HepG2 (cell line): Measurements from ENCODE around the gene DDX10. TPM values are rescaled to one million over a fixed set of nuclear protein-coding genes. Genes with fewer than 3 reads are reported as not detected.

ENCODE experiments used
- ATAC-seq: fragments of 200-7000 bp; cut with Tn5 transposase; 3 replicates; pipeline ENCODE4 v1.9.1; 2020; ENCODE audit warnings: mild to moderate bottlenecking, moderate library complexity
- BruUV-seq: library from RNA; stranded (reverse); fragments of 400-500 nt; replicated peaks from 2 replicates; lab custom pipeline; 2021; lab: Mats Ljungman, UMichigan
- CTCF ChIA-PET: fragments of 300-600 bp; formaldehyde crosslinking; extraction: SDS; loops from one replicate; lab custom pipeline; 2021; ENCODE audit warnings: low total read pairs, inconsistent platforms, low intra/inter-chr PET ratio; lab: Yijun Ruan, JAX
- POLR2A ChIA-PET: fragments of 350-600 bp; sonication (Branson Sonifier 250); formaldehyde crosslinking; loops from one replicate; lab custom pipeline; 2020; ENCODE audit warnings: antibody characterized with exemption, inconsistent platforms; lab: Yijun Ruan, JAX
- DNase-seq: peaks from one replicate; pipeline ENCODE4 v3.0.0-alpha.2; 2015; ENCODE audit warnings: low spot score
- FAIRE-seq: peaks from 3 replicates; lab custom pipeline; 2011; peaks lifted over from hg19 to GRCh38; lab: Jason Lieb, UNC
- H2AFZ ChIP-seq: one replicate; pipeline ENCODE4 v1.6.1; 2011; ENCODE audit warnings: low read length, inconsistent platforms
- H3K27ac ChIP-seq: fragments of 300-600 bp; 3 replicates; pipeline ENCODE4 v1.8.0; 2011; ENCODE audit warnings: mixed run types, mild to moderate bottlenecking, mixed read lengths, low read length, inconsistent platforms; ENCODE audit not compliant: insufficient read depth; ENCODE audit errors: extremely low read length
- H3K27me3 ChIP-seq, 2 experiments: fragments of 200-600 bp in 1 of 2; 2 replicates in 1 of 2; 3 replicates in 1 of 2; pipeline versions ENCODE4 v1.6.0 to v1.8.0; 2011; ENCODE audit warnings: low read length in 2 of 2, mild to moderate bottlenecking in 2 of 2, moderate library complexity in 2 of 2, inconsistent platforms in 1 of 2; ENCODE audit not compliant: insufficient read depth in 2 of 2, control insufficient read depth in 1 of 2
- H3K36me3 ChIP-seq, 2 experiments: fragments of 200-600 bp in 1 of 2; replicated peaks in 1 of 2; 2 replicates in 1 of 2; 3 replicates in 1 of 2; pipeline versions ENCODE4 v1.5.1 to v1.8.0; 2011; ENCODE audit warnings: low read length in 2 of 2, inconsistent platforms in 1 of 2; ENCODE audit not compliant: insufficient read depth in 2 of 2, control insufficient read depth in 1 of 2
- H3K4me1 ChIP-seq: 2 replicates; pipeline ENCODE4 v1.5.1; 2012; ENCODE audit warnings: low read length, inconsistent platforms; ENCODE audit not compliant: insufficient read depth
- H3K4me2 ChIP-seq: 2 replicates; pipeline ENCODE4 v1.6.0; 2011; ENCODE audit warnings: low read depth, low read length, inconsistent platforms
- H3K4me3 ChIP-seq, 3 experiments: fragments of 200-600 bp in 1 of 3; sonication (generic), shearing (Covaris generic) in 1 of 3; replicated peaks in 1 of 3; 2 replicates each; pipeline ENCODE4 v1.5.1; 2011 to 2016; ENCODE audit warnings: low read length in 3 of 3, inconsistent platforms in 2 of 3, low read depth in 2 of 3, mild to moderate bottlenecking in 2 of 3, control low read depth in 1 of 3, mixed read lengths in 1 of 3; ENCODE audit not compliant: insufficient read depth in 1 of 3
- H3K79me2 ChIP-seq: one replicate; pipeline ENCODE4 v1.6.1; 2011; ENCODE audit warnings: low read length, inconsistent platforms; ENCODE audit not compliant: insufficient read depth
- H3K9ac ChIP-seq: 2 replicates; pipeline ENCODE4 v1.6.0; 2011; ENCODE audit warnings: mild to moderate bottlenecking, low read depth, low read length, inconsistent platforms; ENCODE audit not compliant: insufficient read depth
- H3K9me3 ChIP-seq: 2 replicates; pipeline ENCODE4 v1.5.1; 2012; ENCODE audit warnings: mild to moderate bottlenecking, low read length
- H4K20me1 ChIP-seq: 2 replicates; pipeline ENCODE4 v1.6.0; 2011; ENCODE audit warnings: inconsistent platforms, mild to moderate bottlenecking, low read length, moderate library complexity; ENCODE audit not compliant: insufficient read depth
- ATF7-NPFF ChIP-seq: sonication (generic); formaldehyde crosslinking; IDR thresholded peaks from 2 replicates; pipeline ENCODE4 v1.8.1; 2023; ENCODE audit warnings: mild to moderate bottlenecking, low read depth, missing genetic modification reagents, moderate library complexity
- SATB2 ChIP-seq: sonication (generic); formaldehyde crosslinking; IDR thresholded peaks from 2 replicates; pipeline ENCODE4 v1.5.0; 2020; ENCODE audit warnings: missing genetic modification reagents
- ZFP36 ChIP-seq: fragments of 150-350 bp; IDR thresholded peaks from 2 replicates; pipeline ENCODE4 v1.6.1; 2018; ENCODE audit warnings: borderline replicate concordance, low read length, low read depth; ENCODE audit not compliant: partially characterized antibody
- ZNF333 ChIP-seq: sonication (generic); formaldehyde crosslinking; IDR thresholded peaks from 2 replicates; pipeline ENCODE4 v1.4.0; 2020; ENCODE audit warnings: mild to moderate bottlenecking, missing genetic modification reagents, borderline replicate concordance
- WGBS: methylation state at CpG from one replicate; pipeline ENCODE4 v1.1.6; 2017; ENCODE audit warnings: low lambda C conversion rate; 5-methylcytosine and 5-hydroxymethylcytosine counted together
- in situ Hi-C: cut with HindIII; loops from 2 replicates; pipeline ENCODE4 v1.10.0; 2017; ENCODE audit warnings: low pct_unique_long_range_greater_than_20kb; ENCODE audit not compliant: extremely low pct_ligation_motif_present
- intact Hi-C: fragments of 100-400 bp; cut with micrococcal nuclease; formaldehyde crosslinking; loops from one replicate; pipeline ENCODE4 v1.10.0; 2022; ENCODE audit not compliant: unreplicated experiment
- polyA plus RNA-seq, 8 experiments: library from polyadenylated mRNA; depleted of rRNA in 3 of 8; stranded (reverse) in 7 of 8; unstranded in 1 of 8; fragments of >200 nt; fragmentation: Illumina TruSeq in 4 of 8; extraction: Trizol in 4 of 8; gene quantifications; 2 replicates each; pipeline versions ENCODE4 v1.2.1 to v1.2.3, GENCODE V29; 2011 to 2016; ENCODE audit warnings: low read depth in 4 of 8, missing spikeins in 1 of 8, mixed read lengths in 1 of 8; ENCODE audit not compliant: insufficient read depth in 1 of 8
- total RNA-seq, 5 experiments: library from RNA; depleted of rRNA; stranded (reverse); fragments of >200 nt; fragmentation: Illumina TruSeq; extraction: Trizol; gene quantifications; 2 replicates each; pipeline ENCODE4 v1.2.3, GENCODE V29; 2016; ENCODE audit warnings: low read depth in 1 of 5
- TF ChIP-seq, protein P1 (sequence below): sonication (generic); formaldehyde crosslinking; conservative IDR thresholded peaks from 2 replicates; pipeline ENCODE4 v1.4.0; 2020; ENCODE audit warnings: missing genetic modification reagents

The DDX10 gene
- total and polyA plus RNA-seq, 2 of the 13 experiments (the other 11 are each of a cell fraction or from before 2014, with no cell fraction given): 17.0 to 32.0 TPM

DNA sequence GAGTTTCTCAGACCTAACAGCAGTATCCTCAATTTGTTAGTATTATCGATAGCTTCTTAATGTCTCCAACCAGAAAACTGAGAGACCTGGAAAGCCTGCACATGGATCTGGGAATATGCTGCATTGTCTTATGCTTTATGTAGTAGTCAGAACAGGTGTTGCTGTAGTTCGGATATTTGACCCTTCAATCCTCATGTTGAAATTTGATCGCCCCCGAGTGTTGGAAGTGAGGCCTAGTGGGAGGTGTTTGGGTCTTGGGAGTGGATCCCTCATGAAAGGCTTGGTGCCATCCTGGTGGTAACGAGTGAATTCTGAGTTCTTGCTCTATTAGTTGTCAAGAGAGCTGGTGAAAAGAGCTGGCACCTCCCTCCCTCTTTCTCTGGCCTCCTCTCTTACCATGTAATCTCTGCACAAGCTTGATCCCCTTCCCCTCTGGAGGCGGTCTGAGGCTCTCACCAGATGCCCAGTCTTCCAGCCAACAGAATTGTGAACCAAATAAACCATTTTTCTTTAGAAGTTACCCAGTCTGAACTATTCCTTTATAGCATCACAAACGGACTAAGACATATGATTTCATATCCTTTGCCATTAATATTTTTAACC is 227.1 kb downstream of the DDX10 start:
- FAIRE-seq: no peak
- ATAC-seq: no peak
- H2AFZ ChIP-seq: no peak overlapping the region
- DNase-seq: no peak
- no peaks in the 10 kb centered on the region for H3K4me1 ChIP-seq
- H3K4me2 ChIP-seq: no peak overlapping the region
- no peak overlapping the region for H3K27ac ChIP-seq
- no peaks in the 10 kb centered on the region for H4K20me1 ChIP-seq
- H3K36me3 ChIP-seq: no peaks in the 10 kb centered on the region
- H3K9me3 ChIP-seq: no peaks in the 10 kb centered on the region
- no peaks in the 10 kb centered on the region for H3K79me2 ChIP-seq
- intact Hi-C loops (no loop called here), in situ Hi-C loops (no loop called here)
- CTCF ChIA-PET: no interaction called here
- TF ChIP-seq ZNF333 (CRISPR knock-in tag): no peak
- no peak for TF ChIP-seq ATF7-NPFF (CRISPR knock-in tag)
- TF ChIP-seq, protein P1, sequence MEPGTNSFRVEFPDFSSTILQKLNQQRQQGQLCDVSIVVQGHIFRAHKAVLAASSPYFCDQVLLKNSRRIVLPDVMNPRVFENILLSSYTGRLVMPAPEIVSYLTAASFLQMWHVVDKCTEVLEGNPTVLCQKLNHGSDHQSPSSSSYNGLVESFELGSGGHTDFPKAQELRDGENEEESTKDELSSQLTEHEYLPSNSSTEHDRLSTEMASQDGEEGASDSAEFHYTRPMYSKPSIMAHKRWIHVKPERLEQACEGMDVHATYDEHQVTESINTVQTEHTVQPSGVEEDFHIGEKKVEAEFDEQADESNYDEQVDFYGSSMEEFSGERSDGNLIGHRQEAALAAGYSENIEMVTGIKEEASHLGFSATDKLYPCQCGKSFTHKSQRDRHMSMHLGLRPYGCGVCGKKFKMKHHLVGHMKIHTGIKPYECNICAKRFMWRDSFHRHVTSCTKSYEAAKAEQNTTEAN (CRISPR knock-in tag): no peak
- no peak for TF ChIP-seq ZFP36
- TF ChIP-seq SATB2 (CRISPR knock-in tag): no peak
- TF ChIP-seq, all 625 proteins: peak for 0
- no peaks in the 10 kb centered on the region for H3K27me3 ChIP-seq
- POLR2A ChIA-PET: no interaction called here
- no peak overlapping the region for H3K4me3 ChIP-seq
- H3K9ac ChIP-seq: no peak overlapping the region
- 94% methylated on average over 7 of the region's 7 CpGs for WGBS
- no TSS peak for BruUV-seq
